GM21723 (cell line): ENCODE results near the gene ARHGDIG.
"Not testable (repeated sequence)": the region's sequence is repeated elsewhere in the genome, so short reads cannot be mapped to it uniquely, and the experiment has no call there.

Experiments used
- ATAC-seq: cut with Tn5 transposase; IDR thresholded peaks from one replicate; pipeline ENCODE4 v1.9.1; 2021; ENCODE audit warnings: mild to moderate bottlenecking, moderate library complexity; ENCODE audit not compliant: unreplicated experiment

The ARHGDIG gene

GRCh38 chr16:263182-263774, 17.1 kb upstream of the ARHGDIG start:
- no peak for ATAC-seq

GRCh38 chr16:263944-264343, 16.4 kb upstream of the ARHGDIG start:
- no peak for ATAC-seq

- ATAC-seq = no peak
Measured at GRCh38 chr16:264440-264951, 15.9 kb upstream of the ARHGDIG start.

DNA sequence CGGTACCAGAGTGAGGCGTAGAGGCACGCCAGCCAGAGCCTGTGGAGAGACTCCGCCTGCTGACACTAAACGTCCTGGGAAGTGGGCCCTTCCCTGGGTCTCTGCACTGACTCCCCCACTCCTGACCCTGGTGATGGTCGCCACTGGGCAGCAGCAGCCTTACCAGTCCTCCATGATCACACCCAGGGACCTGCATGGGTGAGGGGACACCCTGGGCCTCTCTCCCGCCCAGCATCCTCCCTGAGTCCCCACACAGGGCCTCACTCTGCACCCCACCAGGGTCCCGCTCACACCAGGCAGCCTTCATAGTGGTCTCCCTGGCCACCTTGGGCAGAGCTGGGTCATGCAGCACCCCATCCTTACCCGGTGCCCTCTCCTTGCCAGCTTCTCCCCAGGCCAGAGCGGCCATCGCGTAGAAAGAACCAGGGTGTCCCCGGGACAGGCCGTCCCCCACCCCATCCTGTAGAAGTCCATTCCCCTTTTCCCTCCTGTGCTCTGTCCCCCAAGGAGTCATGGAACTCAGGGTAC, 15.3 kb upstream of the ARHGDIG start:
- no peak for ATAC-seq

DNA sequence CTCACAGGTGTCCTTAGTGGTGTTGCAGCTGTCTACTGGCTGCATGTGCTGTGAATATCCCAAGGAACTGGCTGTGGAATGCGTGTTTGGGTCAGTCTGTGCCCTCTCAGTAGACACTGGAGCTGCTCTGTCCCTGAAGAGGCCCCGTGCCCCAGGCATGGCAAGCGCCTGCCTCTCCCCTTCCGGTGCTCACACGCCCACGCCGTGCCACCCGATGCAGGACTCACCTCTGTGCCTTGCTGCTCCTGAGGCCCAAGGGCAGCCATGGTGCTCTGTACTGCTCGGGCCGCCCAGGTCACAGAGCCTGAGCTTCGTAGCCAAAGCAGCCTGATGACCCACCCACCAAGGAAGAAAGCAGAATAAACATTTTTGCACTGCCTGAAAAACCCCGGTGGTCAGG, 14.7 kb upstream of the ARHGDIG start:
- ATAC-seq = no peak

- ATAC-seq = no peak
Measured at GRCh38 chr16:266258-267164, 13.9 kb upstream of the ARHGDIG start.

- ATAC-seq = not testable (repeated sequence)
Measured at GRCh38 chr16:267562-267961, 12.8 kb upstream of the ARHGDIG start.

DNA sequence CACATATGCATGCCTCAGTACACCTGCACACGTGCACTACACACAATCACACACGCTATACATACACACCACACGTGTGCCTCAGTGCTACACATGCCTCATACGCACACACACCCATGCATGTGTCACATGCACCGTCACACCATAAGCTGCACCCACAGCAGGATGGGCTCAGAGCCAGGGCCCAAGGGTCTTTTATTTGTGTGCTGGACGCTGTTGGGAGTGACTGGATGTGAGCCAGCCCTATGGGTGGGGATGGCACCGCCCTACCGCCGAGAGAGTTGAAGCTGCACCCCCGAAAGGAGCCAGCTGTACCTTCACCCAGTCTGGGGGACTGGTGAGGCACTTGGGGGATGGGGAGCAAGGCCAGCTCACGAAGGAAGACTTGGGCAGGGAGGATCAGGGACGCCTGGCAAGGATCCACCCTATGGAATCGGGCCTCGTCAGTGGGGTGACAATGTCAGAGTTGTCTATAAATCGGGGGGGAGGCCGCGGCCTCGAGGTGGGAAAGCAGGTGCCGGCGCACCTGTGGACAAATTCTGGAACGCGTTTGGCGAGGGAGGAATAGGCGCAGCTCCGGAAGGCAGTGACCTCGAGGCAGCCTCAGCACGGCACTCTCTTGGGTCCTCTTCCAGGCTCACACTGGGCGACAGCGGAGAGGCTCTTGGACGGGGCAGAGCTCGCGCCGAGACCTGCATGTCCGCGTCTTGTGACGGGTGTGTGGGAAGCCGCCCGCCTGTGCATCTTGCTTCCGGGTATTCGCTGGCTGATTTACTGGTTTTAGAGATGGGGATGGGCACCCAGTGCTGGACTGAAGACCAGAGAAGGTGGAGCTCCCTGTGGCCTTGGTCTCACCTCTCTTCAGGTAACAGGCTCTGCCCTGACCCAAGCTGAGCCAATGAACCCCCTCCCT, 12.0 kb upstream of the ARHGDIG start:
- no peak for ATAC-seq

GRCh38 chr16:269061-269796, 11.2 kb upstream of the ARHGDIG start:
- ATAC-seq = no peak

GRCh38 chr16:270381-271255, 9.8 kb upstream of the ARHGDIG start:
- ATAC-seq = no peak

GRCh38 chr16:272633-273546, 7.5 kb upstream of the ARHGDIG start:
- no peak for ATAC-seq

GRCh38 chr16:273547-274421, 6.6 kb upstream of the ARHGDIG start:
- no peak for ATAC-seq

DNA sequence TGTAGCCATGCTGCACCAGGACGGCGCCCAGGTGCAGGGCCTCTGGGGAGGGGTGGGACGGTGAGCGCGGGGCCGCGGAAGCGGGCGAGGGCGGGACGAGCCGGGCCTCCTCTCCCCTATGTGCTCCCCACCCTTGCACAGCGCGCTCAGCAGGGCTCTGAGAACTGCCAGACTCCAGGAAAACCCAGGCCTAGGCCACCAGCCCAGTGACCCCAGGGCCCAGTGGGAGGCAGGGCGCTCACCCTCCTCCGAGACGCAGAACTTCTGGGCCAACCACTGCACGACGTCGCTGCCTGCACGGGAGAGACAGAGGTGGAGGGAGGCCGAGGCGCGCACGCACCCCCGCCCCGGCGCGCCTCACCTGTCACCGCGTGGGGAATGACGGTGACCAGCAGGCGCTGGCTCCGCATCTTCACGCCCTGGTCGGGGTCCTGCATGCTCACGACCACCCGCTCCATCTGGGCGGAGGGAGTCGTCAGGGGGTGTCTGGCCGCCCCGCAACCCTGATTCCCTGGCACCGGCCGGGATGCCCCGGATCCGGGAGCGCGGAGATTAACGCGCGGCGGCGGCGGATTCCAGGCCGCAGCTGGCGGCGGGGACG, 5.2 kb upstream of the ARHGDIG start:
- no peak for ATAC-seq

DNA sequence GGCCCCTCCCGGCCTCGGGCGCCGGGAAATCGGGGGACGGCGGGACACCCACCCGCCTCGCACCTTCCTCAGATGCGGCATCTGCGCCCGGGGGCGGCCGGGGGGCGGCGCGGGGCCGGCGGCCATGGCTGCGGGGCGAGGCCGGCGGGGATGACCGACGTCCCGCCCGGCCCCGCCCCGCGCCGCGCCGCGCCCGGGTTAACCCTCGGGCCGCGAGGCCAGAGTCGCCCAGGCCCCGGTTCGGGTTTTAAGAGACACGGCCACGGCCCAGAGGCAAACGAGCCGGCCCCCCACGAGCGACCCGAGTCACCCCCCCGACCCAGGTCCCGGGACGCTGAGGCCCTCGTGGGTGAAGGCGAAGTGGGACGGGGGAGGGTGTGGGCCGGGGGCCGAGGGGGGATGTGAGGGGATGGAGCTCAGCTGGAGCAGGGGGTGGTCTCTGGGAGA, 4.6 kb upstream of the ARHGDIG start, which contains the start of gene RGS11:
Gene RGS11, minus strand, starts transcription at position 159 of the 447 bp plus-strand sequence. Its CDS starts 33 bp downstream, at position 126.
- ATAC-seq = no peak

DNA sequence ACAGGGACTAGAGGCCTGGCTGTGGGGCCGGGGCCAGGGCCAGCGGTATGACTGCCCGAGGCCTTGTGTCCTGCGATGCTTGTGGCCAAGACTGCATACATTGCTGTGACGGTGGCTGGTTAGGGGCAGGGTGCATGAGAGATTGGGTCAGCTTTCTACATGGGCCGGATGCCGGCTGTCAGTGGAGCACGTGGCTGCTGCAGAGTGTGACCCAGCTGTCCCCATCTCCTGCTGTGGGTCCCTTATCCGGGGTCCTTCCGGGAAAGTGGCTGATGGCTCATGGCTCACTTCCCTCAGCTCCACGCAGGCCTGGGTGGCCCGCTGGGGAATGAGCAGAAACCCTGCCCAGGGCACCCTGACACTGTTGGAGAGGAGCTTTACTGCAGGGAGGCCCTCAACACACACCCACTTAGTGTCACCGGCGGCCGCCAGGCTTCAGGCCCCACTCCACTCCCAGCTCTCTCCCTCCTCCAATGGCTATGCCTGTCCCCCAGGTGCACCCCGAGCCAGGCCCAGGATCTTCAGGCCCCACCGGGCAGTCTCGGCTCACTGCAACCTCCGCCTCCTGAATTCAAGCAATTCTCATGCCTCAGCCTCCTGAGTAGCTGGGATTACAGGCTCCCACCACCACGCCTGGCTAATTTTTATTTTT, 3.8 kb upstream of the ARHGDIG start:
- ATAC-seq = no peak

DNA sequence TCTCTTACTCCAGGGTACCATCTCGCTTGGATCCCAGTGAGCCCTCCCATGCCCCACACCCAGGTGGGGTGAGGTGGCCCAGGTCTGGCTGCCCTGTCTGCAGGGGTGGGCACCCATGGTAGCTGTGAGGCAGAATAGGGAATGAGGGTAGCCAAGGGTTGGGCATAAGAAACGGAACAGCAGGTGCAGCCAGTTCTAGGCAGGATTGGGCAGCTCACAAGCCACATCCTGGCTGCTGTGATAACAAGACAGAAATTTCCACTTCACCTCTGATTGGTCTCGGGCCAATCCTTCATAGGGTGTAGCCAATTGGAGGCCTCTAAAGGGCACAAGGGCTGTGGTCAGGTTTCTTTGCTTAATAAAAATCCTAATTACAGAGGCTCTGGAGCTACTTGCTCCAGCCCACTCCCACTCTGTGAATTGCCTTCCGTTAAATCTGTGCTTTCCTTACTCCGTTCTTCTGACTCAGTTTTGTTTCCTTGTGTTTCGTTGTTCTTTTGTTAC, 1.5 kb upstream of the ARHGDIG start:
- ATAC-seq = no peak
